NCI-H187 (cell line): ENCODE results near the gene DLGAP4.
A peak's percentile ranks its signal among the peaks of the same experiment; 100 is the strongest.

Experiments used
- DNase-seq, 2 experiments: peaks; one replicate each; lab custom pipeline; 2025; lab: John Stamatoyannopoulos, UW

The DLGAP4 gene

DNA sequence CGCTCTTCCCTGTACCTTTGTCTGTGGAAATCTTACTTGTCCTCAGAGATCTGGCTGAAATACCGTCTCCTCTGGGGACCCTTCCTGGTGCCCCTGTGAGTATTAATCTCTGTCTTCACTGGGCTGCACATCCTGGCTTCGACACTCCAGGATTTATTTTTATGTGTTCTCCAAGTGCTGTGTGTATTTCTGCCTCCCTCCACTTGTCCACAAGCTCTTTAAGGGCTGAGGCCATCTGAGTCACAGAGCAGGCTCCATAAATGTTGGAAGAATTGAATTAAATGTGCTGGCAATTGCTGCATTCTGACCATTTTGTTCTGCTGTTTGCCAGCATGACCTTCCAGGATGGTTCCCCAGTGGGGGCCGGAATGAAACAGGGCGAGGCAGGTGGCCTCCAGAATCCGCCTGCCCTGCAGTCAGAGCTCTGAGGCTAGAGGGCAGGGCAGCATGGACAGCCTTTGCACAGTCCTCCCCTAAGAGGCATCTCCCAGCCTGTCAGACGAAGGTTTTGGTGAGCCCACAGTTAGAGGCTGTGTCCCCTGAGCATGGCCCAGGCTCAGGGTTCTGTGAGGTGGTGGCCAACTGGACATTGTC lies 105.8 kb downstream of the DLGAP4 start:
- no peak for DNase-seq

GRCh38 chr20:36415475-36416002 lies 109.4 kb downstream of the DLGAP4 start:
- no peak for DNase-seq

DNA sequence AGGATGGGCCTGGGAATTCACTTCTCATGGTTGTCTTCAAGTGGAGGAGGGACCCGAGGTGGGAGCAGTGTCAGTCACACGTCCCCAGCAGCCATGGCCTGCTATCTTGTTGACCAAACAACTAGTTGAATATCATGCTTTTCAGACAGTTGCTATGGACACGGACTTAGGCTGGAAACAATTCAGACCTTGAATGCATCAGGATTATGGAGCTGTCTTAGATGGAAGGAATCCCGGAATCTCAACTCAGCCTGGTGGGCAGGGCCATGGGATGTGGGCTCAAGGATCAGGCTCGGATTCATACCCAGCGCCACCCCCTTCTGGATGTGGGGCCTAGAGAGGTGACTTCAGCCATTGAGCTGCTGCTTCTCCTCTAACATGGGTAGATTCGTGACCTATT lies 112.6 kb downstream of the DLGAP4 start:
- no peak for DNase-seq

DNA sequence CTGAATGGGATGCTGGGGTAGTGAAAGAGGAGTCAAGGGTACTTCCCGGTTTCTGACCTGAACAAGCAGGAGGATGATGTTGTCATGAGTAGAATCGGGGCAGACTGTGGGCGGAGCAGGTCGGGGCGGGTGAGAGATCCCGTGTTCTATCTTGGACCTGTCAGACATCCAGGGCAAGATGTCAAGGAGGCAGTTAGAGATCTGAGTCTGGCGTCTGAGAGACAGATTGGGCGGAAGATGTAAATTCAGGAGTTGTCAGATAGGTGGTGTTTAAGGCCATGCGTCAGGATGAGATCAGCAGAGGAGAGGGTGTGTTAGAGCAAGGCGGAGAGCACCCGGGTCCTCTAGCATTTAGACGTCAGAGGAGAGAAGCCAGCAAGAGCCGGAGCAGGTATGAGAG lies 115.5 kb downstream of the DLGAP4 start:
- DNase-seq = no peak

DNA sequence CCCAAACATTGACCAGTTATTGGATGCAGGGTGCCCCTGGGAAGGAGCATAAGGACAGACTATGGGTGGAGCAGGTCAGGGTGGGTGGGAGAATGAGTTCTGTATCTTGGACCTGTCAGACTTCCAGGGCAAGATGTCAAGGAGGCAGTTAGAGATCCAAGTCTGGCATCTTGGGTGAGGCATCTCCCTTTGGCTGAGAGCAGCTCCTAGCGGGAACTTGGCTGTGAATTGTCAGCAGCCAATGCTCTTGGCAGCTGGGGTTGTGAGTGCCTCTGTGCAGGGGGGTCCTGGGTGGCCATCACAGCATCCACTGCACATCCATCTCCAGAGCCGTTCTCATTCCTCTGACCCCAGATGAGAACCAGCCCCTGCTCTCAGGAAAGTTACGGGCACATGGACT lies 118.2 kb downstream of the DLGAP4 start:
- no peak for DNase-seq

- DNase-seq = no peak
Observed at GRCh38 chr20:36425166-36425565, 119.0 kb downstream of the DLGAP4 start.

- no peak for DNase-seq
Observed at GRCh38 chr20:36431604-36432003, 125.5 kb downstream of the DLGAP4 start.

- DNase-seq = no peak
Observed at GRCh38 chr20:36432096-36432495, 126.0 kb downstream of the DLGAP4 start.

GRCh38 chr20:36434383-36434782 lies 128.2 kb downstream of the DLGAP4 start:
- DNase-seq = no peak

DNA sequence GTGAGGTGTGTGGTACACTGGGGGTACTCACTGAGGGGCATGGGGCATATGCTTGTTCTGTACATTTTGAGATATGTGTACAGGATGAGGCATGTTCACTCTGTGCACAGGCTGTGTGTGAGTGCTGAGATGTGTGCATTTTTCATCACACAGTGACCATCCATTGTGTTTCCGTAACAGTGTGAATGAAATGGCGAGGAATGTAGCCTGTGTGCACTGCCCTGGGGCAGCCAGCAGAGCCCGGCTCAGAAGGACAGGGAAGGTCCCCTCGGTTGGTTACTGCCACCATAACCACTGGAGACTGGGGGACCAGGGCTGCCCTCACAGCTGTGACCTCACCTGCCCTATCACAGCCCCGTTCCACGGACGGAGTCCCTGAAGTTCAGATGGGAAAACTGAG lies 129.0 kb downstream of the DLGAP4 start:
- no peak for DNase-seq

DNA sequence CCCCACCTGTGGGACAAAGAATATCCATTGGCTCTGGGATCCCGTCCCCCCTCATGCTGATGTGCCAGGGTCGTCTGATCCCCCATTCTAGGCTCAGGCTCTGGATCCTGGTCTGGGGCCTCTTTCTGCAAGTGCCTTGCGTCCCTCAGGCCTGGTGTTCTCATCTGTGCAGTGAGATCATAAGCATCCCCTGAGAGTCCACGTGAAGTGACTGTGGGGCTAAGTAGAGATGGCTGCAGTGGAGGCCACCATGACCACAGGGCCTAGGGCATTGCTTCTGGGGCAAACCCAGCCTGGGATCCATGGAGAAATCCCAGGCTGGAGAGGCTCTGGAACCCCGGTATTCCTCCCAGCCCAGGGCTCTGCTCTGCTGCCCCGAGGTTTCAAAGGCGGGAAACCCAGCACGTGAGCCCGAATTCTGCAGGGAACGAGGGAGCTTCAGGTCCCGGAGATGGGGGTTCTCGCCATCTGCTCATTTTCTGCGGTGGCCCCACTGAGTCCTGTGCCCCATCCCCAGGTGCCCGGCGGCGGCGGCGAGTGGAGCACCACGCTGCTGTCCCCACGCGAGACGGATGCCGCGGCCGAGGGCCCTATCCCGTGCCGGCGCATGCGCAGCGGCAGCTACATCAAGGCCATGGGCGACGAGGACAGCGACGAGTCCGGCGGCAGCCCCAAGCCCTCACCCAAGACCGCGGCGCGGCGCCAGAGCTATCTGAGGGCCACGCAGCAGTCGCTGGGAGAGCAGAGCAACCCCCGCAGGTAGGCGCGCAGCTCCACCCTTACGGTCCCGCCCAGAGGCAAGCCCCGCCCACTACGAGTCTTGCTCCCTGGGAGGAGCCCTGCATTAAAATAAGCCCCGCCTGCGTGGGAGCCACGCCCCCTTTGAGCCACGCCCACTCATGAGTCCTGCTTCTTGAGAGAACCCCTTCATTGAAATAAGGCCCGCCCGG lies 129.7 kb downstream of the DLGAP4 start:
- peak; percentile 79 to 94 for DNase-seq

DNA sequence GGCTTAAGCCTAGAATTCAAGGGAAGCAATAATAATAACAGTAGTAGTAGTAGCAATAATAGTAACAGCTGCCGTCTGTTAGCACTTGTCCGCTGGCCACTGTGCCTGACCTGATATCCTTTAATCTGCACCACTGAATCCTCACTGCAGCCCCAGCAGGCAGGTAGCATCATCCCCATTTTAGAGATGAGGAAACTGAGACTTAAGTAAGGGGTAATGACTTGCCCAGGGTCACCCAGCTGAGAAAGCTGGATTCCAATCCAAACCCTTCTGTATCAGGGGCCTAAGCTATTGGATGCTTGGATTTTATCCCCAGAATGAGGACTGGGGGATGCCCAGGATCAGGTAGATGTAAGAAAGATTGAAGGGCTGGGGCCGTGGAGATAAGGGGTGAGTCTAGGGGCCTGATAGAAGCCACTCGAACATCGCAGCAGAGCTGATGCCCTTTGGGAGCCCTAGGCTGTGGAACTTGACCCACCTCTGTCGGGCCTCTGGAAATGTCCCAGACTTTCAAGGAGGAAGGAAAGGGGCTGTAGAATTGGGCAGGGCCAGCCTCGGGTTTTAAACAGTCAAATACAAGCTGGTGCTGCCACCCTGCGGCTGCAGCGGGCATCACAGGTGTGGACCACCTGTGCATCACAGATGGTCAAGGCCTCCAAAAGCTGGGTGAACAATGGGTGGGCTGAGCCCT lies 133.0 kb downstream of the DLGAP4 start:
- peak in 1 of 2 experiments; percentile 18 for DNase-seq

DNA sequence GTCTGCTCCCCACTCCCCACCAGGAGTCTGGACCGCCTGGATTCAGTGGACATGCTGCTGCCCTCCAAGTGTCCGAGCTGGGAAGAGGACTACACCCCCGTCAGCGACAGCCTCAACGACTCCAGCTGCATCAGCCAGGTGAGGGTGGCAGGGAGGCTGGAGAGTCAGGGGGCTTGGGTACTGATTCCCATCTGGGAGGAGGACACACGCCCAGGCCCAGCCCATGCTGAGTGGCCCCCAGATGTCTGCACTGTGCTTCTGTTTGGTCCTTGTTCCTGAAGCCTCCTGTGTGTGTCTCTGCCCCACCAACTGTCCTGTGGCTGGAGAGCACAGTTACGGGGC lies 133.6 kb downstream of the DLGAP4 start:
- DNase-seq = no peak

GRCh38 chr20:36440370-36441026 lies 134.4 kb downstream of the DLGAP4 start:
- DNase-seq = no peak

GRCh38 chr20:36441027-36441414 lies 134.9 kb downstream of the DLGAP4 start:
- DNase-seq = no peak

DNA sequence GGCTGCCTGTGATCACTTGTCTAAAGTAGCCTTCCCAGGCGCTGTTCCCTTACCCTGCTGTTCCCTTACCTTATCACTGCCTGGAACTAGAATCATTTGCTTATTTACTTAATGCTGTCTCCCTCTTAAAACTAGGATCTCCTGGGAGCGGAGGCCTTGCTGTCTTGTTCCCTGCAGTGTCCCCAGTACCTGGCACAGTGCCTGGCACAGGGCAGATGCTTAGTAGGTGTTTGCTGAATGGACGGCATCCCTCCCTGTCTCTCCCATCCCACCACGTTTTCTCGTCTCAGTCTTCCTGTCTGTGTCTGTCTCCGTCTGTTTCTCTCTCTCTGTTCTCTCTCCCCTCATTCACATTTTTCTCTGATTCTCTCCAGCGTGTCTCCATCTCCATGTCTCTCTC lies 135.3 kb downstream of the DLGAP4 start:
- DNase-seq = no peak

- DNase-seq = no peak
Observed at GRCh38 chr20:36445847-36446246, 139.7 kb downstream of the DLGAP4 start.

DNA sequence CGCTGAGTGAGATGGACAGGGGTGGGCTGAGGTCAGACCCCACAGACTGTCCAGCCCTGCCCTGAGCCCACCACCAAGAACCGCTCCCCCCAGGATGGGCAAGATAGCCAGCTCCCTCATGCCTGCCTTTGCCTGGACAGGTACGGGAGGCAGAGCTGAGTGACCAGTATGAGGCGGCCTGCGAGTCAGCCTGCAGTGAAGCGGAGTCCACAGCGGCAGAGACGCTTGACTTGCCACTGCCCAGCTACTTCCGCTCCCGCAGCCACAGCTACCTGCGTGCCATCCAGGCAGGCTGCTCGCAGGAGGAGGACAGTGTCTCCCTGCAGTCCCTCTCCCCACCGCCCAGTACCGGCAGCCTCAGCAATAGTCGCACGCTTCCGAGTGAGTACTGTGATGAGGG lies 140.4 kb downstream of the DLGAP4 start:
- DNase-seq = no peak

DNA sequence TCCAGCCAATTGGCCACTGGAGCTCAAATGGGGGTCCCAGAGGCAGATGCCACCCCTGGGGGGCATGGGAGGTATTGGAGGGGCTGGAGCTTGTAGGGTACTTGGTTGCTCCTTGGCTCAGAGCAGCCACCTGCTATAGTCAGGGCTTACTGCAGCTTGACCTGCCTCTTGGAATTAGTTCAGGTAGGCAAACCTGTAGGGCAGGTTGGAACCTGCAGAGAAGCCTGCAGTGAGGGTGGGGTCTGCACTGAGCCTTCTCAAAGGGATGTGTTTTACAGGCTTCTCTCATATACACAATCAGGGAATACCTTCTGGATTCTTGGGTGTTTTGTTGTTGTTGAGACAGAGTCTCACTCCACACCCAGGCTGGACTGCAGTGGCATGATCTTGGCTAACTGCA lies 141.0 kb downstream of the DLGAP4 start:
- DNase-seq = no peak

- no peak for DNase-seq
Observed at GRCh38 chr20:36449663-36450062, 143.5 kb downstream of the DLGAP4 start.

GRCh38 chr20:36454332-36454697 lies 148.2 kb downstream of the DLGAP4 start:
- no peak for DNase-seq

GRCh38 chr20:36454698-36455427 lies 148.7 kb downstream of the DLGAP4 start:
- DNase-seq = no peak
